ENCODE measurements around the gene KMT2B.
A peak's percentile ranks its signal among the peaks of the same experiment; 100 is the strongest.

Gene KMT2B

GRCh38 chr19:35693835-35694599 lies 23.8 kb upstream of the KMT2B start (continued):
- TF ChIP-seq, protein P1, sequence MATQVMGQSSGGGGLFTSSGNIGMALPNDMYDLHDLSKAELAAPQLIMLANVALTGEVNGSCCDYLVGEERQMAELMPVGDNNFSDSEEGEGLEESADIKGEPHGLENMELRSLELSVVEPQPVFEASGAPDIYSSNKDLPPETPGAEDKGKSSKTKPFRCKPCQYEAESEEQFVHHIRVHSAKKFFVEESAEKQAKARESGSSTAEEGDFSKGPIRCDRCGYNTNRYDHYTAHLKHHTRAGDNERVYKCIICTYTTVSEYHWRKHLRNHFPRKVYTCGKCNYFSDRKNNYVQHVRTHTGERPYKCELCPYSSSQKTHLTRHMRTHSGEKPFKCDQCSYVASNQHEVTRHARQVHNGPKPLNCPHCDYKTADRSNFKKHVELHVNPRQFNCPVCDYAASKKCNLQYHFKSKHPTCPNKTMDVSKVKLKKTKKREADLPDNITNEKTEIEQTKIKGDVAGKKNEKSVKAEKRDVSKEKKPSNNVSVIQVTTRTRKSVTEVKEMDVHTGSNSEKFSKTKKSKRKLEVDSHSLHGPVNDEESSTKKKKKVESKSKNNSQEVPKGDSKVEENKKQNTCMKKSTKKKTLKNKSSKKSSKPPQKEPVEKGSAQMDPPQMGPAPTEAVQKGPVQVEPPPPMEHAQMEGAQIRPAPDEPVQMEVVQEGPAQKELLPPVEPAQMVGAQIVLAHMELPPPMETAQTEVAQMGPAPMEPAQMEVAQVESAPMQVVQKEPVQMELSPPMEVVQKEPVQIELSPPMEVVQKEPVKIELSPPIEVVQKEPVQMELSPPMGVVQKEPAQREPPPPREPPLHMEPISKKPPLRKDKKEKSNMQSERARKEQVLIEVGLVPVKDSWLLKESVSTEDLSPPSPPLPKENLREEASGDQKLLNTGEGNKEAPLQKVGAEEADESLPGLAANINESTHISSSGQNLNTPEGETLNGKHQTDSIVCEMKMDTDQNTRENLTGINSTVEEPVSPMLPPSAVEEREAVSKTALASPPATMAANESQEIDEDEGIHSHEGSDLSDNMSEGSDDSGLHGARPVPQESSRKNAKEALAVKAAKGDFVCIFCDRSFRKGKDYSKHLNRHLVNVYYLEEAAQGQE (tag by site-specific recombination; IDR thresholded peaks at IDR 0.05), result peak; percentile 56
- TF ChIP-seq ZNF610 (tag by site-specific recombination; IDR thresholded peaks at IDR 0.05; ENCODE audit: borderline replicate concordance) (peak; percentile 71; the same call in 1 of the 2 replicates), ZNF394 (tag by site-specific recombination; IDR thresholded peaks at IDR 0.05; ENCODE audit: borderline replicate concordance) (peak; percentile 49; the same call in 1 of the 2 replicates), ZNF670 (tag by site-specific recombination; IDR thresholded peaks at IDR 0.05; ENCODE audit: low read depth) (peak; percentile 76), ZSCAN23 (tag by site-specific recombination; IDR thresholded peaks at IDR 0.05) (peak; percentile 70; the same call in 1 of the 2 replicates), ZNF704 (tag by site-specific recombination; IDR thresholded peaks at IDR 0.05) (0 out of 2 replicates have a peak, but pooled peaks have one; percentile 79), GLIS1 (tag by site-specific recombination; IDR thresholded peaks at IDR 0.05) (peak; percentile 71), ZBTB7A (tag by site-specific recombination; IDR thresholded peaks at IDR 0.05; ENCODE audit: low read depth) (peak; percentile 56; the same call in 1 of the 2 replicates), ZNF660 (tag by site-specific recombination; IDR thresholded peaks at IDR 0.05) (peak; percentile 99), ZNF341 (tag by site-specific recombination; IDR thresholded peaks at IDR 0.05; ENCODE audit: low read depth) (no peak), ZBTB17 (tag by site-specific recombination; IDR thresholded peaks at IDR 0.05) (peak; percentile 64), KLF16 (tag by site-specific recombination; IDR thresholded peaks at IDR 0.05) (peak; percentile 89; the same call in 1 of the 2 replicates), HIC1 (tag by site-specific recombination; IDR thresholded peaks at IDR 0.05) (peak; percentile 88; the same call in 1 of the 2 replicates), ZIC2 (tag by site-specific recombination; IDR thresholded peaks at IDR 0.05) (peak; percentile 90), ZNF211 (tag by site-specific recombination; IDR thresholded peaks at IDR 0.05; ENCODE audit: low read depth) (0 out of 2 replicates have a peak, but pooled peaks have one; percentile 61), ZNF169 (tag by site-specific recombination; IDR thresholded peaks at IDR 0.05) (peak; percentile 67; the same call in 1 of the 2 replicates), ZNF785 (tag by site-specific recombination; IDR thresholded peaks at IDR 0.05) (peak; percentile 94), ZBTB1 (tag by site-specific recombination; IDR thresholded peaks at IDR 0.05) (peak; percentile 38; the same call in 1 of the 2 replicates), ZNF585B (tag by site-specific recombination; IDR thresholded peaks at IDR 0.05) (no peak), ZNF521 (tag by site-specific recombination; IDR thresholded peaks at IDR 0.05) (no peak), ZNF112 (tag by site-specific recombination; IDR thresholded peaks at IDR 0.05) (no peak), KLF9 (tag by site-specific recombination; IDR thresholded peaks at IDR 0.05; ENCODE audit: low read depth) (peak; percentile 75)
- TF ChIP-seq, protein P2, sequence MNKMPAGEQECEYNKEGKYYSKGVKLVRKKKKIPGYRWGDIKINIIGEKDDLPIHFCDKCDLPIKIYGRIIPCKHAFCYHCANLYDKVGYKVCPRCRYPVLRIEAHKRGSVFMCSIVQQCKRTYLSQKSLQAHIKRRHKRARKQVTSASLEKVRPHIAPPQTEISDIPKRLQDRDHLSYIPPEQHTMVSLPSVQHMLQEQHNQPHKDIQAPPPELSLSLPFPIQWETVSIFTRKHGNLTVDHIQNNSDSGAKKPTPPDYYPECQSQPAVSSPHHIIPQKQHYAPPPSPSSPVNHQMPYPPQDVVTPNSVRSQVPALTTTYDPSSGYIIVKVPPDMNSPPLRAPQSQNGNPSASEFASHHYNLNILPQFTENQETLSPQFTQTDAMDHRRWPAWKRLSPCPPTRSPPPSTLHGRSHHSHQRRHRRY (tag by site-specific recombination; IDR thresholded peaks at IDR 0.05), result 0 out of 2 replicates have a peak, but pooled peaks have one; percentile 39
- TF ChIP-seq, protein P3, sequence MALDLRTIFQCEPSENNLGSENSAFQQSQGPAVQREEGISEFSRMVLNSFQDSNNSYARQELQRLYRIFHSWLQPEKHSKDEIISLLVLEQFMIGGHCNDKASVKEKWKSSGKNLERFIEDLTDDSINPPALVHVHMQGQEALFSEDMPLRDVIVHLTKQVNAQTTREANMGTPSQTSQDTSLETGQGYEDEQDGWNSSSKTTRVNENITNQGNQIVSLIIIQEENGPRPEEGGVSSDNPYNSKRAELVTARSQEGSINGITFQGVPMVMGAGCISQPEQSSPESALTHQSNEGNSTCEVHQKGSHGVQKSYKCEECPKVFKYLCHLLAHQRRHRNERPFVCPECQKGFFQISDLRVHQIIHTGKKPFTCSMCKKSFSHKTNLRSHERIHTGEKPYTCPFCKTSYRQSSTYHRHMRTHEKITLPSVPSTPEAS (tag by site-specific recombination; IDR thresholded peaks at IDR 0.05), result peak; percentile 70
- TF ChIP-seq, protein P4, sequence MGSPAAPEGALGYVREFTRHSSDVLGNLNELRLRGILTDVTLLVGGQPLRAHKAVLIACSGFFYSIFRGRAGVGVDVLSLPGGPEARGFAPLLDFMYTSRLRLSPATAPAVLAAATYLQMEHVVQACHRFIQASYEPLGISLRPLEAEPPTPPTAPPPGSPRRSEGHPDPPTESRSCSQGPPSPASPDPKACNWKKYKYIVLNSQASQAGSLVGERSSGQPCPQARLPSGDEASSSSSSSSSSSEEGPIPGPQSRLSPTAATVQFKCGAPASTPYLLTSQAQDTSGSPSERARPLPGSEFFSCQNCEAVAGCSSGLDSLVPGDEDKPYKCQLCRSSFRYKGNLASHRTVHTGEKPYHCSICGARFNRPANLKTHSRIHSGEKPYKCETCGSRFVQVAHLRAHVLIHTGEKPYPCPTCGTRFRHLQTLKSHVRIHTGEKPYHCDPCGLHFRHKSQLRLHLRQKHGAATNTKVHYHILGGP (tag by site-specific recombination; IDR thresholded peaks at IDR 0.05), result peak; percentile 84
- TF ChIP-seq, protein P5, sequence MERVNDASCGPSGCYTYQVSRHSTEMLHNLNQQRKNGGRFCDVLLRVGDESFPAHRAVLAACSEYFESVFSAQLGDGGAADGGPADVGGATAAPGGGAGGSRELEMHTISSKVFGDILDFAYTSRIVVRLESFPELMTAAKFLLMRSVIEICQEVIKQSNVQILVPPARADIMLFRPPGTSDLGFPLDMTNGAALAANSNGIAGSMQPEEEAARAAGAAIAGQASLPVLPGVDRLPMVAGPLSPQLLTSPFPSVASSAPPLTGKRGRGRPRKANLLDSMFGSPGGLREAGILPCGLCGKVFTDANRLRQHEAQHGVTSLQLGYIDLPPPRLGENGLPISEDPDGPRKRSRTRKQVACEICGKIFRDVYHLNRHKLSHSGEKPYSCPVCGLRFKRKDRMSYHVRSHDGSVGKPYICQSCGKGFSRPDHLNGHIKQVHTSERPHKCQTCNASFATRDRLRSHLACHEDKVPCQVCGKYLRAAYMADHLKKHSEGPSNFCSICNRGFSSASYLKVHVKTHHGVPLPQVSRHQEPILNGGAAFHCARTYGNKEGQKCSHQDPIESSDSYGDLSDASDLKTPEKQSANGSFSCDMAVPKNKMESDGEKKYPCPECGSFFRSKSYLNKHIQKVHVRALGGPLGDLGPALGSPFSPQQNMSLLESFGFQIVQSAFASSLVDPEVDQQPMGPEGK (tag by site-specific recombination; IDR thresholded peaks at IDR 0.05), result peak; percentile 55
